MG63 (cell line): Measurements from ENCODE around the gene PEX16. TPM values are rescaled to one million over a fixed set of nuclear protein-coding genes. Genes with fewer than 3 reads are reported as not detected.
A peak's percentile ranks its signal among the peaks of the same experiment; 100 is the strongest.

Experiments used
- DNase-seq: peaks from one replicate; pipeline ENCODE4 v3.0.0-alpha.2; 2020
- H3K27me3 ChIP-seq: fragments of 250-450 bp; sonication (Bioruptor Pico); 2 replicates; pipeline ENCODE4 v1.5.1; 2020; ENCODE audit warnings: mild to moderate bottlenecking, moderate library complexity
- H3K36me3 ChIP-seq: fragments of 250-450 bp; sonication (Bioruptor Pico); 2 replicates; pipeline ENCODE4 v1.5.1; 2020; ENCODE audit warnings: mild to moderate bottlenecking, moderate library complexity
- H3K4me3 ChIP-seq: fragments of 250-450 bp; sonication (Bioruptor Pico); 2 replicates; pipeline ENCODE4 v1.5.1; 2020; ENCODE audit warnings: mild to moderate bottlenecking, moderate library complexity
- H3K9me3 ChIP-seq: fragments of 250-450 bp; sonication (Bioruptor Pico); 2 replicates; pipeline ENCODE4 v1.5.1; 2020; ENCODE audit warnings: mild to moderate bottlenecking, moderate library complexity
- total RNA-seq: library from RNA; depleted of rRNA; stranded (reverse); fragments of >200 nt; shearing (Covaris generic); gene quantifications from 2 replicates; pipeline ENCODE4 v1.2.3, GENCODE V29; 2014; ENCODE audit warnings: low replicate concordance

PEX16 gene
- total RNA-seq, 1 experiment from 2014 or later: 31.6 TPM

- H3K27me3 ChIP-seq: no peaks in the 10 kb centered on the region
- no peak overlapping the region for H3K4me3 ChIP-seq
- no peak for DNase-seq
- no peaks in the 10 kb centered on the region; the same call in 1 of the 2 replicates for H3K36me3 ChIP-seq
- no peaks in the 10 kb centered on the region for H3K9me3 ChIP-seq
Measured at GRCh38 chr11:45934580-45935318, 17.1 kb upstream of the PEX16 start.

DNA sequence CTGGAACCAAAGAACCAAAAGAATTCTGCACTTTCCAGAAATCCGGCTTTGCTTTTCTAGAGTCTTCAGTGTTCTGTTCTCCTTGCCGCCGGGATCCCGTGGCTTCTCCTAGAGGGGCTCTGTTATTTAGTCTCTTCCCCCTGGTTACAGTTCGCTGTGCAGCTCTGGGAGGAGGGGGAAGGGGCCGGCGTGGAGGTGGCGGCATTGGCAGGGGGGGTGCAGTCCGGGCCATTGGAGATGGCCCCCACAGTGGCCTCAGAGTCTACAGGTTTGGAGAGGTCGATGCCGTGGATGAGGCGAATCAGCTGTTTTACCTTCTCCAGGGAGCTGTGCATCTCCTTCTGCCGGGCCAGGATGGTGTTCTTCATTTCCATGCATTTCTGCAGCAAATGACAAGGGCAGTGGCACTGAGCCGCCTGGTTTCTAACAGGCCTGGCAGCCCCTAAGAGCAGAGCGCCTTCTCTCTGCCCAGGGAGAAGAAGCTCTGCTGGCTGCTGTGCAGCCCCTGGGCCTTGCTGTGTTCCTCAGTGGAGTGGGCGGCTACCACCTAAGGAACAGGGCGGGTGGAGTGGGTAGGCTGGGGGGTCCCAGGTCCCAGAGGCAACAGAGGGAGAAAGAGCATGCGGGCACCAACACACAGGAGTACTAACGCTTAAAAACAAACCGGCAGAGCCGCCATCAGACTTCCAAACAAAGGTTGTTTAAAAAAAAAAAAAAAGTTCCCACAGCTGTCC, 16.3 kb upstream of the PEX16 start:
- no peaks in the 10 kb centered on the region for H3K27me3 ChIP-seq
- H3K36me3 ChIP-seq: no peaks in the 10 kb centered on the region; the same call in 1 of the 2 replicates
- no peaks in the 10 kb centered on the region for H3K9me3 ChIP-seq
- no peak overlapping the region for H3K4me3 ChIP-seq
- no peak for DNase-seq

- Histone ChIP-seq H3K36me3 (no peaks in the 10 kb centered on the region; the same call in 1 of the 2 replicates), H3K9me3 (no peaks in the 10 kb centered on the region), H3K27me3 (no peaks in the 10 kb centered on the region), H3K4me3 (no peak overlapping the region)
- peak; percentile 42 for DNase-seq
Measured at GRCh38 chr11:45933131-45933831, 15.6 kb upstream of the PEX16 start.

- DNase-seq: no peak
- Histone ChIP-seq H3K9me3 (no peaks in the 10 kb centered on the region), H3K36me3 (no peaks in the 10 kb centered on the region), H3K4me3 (no peak overlapping the region), H3K27me3 (no peaks in the 10 kb centered on the region)
Measured at GRCh38 chr11:45932217-45932616, 14.5 kb upstream of the PEX16 start.

DNA sequence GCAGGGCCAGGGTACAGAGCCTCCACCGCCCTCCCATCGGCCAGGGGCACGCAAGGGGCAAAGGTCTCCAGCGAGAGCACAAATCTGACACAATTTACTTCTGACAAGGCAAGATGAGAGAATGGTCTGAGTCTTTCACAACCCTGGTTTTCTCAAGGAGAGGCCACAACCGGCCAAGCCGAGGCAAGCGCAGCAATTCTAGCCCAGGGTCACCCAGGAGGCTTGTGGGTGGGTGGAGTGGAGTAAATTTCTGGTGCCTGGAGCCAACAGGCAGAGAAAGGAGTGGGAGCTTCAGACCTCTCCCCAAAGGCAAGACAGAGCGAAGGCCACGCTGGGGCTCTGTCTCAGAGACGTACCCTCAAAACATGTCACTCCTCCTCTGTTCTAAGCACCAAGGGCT, 14.1 kb upstream of the PEX16 start:
- Histone ChIP-seq H3K36me3 (no peaks in the 10 kb centered on the region), H3K9me3 (no peaks in the 10 kb centered on the region), H3K27me3 (no peaks in the 10 kb centered on the region), H3K4me3 (no peak overlapping the region)
- DNase-seq: no peak

GRCh38 chr11:45930951-45931570, 13.4 kb upstream of the PEX16 start:
- Histone ChIP-seq H3K36me3 (no peaks in the 10 kb centered on the region), H3K27me3 (no peaks in the 10 kb centered on the region), H3K4me3 (no peak overlapping the region), H3K9me3 (no peaks in the 10 kb centered on the region)
- no peak for DNase-seq

- DNase-seq: no peak
- Histone ChIP-seq H3K4me3 (no peak overlapping the region), H3K27me3 (no peaks in the 10 kb centered on the region), H3K36me3 (no peaks in the 10 kb centered on the region), H3K9me3 (no peaks in the 10 kb centered on the region)
Measured at GRCh38 chr11:45930031-45930794, 12.5 kb upstream of the PEX16 start.

GRCh38 chr11:45929486-45930030, 11.9 kb upstream of the PEX16 start:
- Histone ChIP-seq H3K36me3 (no peaks in the 10 kb centered on the region), H3K9me3 (no peaks in the 10 kb centered on the region), H3K27me3 (no peaks in the 10 kb centered on the region), H3K4me3 (no peak overlapping the region)
- no peak for DNase-seq

DNA sequence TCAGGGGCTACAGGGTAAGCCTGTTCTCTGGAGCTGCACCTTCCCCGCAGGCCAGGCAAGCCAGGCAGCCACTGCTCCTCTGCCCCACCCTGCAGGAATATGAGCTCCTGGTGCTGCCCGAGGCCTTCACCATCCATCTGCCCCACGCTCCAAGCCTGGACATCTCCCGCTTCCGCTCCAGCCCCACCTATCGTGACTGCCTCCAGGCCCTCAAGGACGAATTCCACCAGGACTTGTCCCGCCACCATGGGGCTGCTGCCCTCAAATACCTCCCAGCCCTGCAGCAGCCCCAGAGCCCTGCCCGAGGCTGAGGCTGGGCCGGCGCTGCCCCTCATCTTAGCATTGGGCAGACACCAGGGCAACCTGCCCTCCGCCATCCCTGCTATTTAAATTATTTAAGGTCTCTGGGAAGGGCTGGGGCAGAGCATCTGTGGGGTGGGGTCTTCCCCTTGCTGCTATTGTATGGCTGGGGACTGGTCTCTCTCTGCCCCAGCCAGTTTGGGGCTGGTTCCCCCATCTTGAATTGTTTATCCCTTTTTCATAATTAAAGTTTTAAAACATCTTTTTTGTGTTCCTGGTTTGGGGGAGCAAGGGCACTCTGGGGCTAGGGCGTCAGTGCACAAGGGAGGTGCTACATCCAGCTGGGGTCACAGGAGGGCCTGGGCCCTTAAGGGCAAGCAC, 11.0 kb upstream of the PEX16 start:
- Histone ChIP-seq H3K27me3 (no peaks in the 10 kb centered on the region), H3K4me3 (no peak overlapping the region), H3K36me3 (no peaks in the 10 kb centered on the region), H3K9me3 (no peaks in the 10 kb centered on the region)
- no peak for DNase-seq

- no peak for DNase-seq
- no peaks in the 10 kb centered on the region for H3K36me3 ChIP-seq
- H3K9me3 ChIP-seq: no peaks in the 10 kb centered on the region
- H3K4me3 ChIP-seq: no peak overlapping the region
- 0 out of 2 replicates have a peak, but pooled peaks cover 3% of the 10 kb centered on the region for H3K27me3 ChIP-seq
Measured at GRCh38 chr11:45927684-45928413, 10.2 kb upstream of the PEX16 start.

DNA sequence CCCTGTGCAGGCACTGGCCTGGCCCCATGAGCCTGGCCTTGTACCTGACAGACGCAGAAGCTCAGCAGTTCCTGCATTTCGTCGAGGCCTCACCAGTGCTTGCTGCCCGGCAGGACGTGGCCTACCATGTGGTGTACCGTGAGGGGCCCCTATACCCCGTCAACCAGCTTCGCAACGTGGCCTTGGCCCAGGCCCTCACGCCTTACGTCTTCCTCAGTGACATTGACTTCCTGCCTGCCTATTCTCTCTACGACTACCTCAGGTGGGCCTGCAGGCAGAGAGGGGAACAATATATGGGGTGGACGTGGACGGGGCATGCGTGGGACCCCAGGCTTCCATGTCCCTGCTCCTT, 9.6 kb upstream of the PEX16 start:
- no peaks in the 10 kb centered on the region for H3K9me3 ChIP-seq
- H3K27me3 ChIP-seq: 0 out of 2 replicates have a peak, but pooled peaks cover 3% of the 10 kb centered on the region
- H3K4me3 ChIP-seq: no peak overlapping the region
- DNase-seq: no peak
- H3K36me3 ChIP-seq: no peaks in the 10 kb centered on the region

GRCh38 chr11:45926536-45927331, 9.1 kb upstream of the PEX16 start:
- no peaks in the 10 kb centered on the region for H3K36me3 ChIP-seq
- 0 out of 2 replicates have a peak, but pooled peaks cover 3% of the 10 kb centered on the region for H3K27me3 ChIP-seq
- no peaks in the 10 kb centered on the region for H3K9me3 ChIP-seq
- no peak for DNase-seq
- H3K4me3 ChIP-seq: no peak overlapping the region

- no peaks in the 10 kb centered on the region for H3K36me3 ChIP-seq
- no peaks in the 10 kb centered on the region for H3K9me3 ChIP-seq
- no peak overlapping the region for H3K4me3 ChIP-seq
- no peak for DNase-seq
- H3K27me3 ChIP-seq: 0 out of 2 replicates have a peak, but pooled peaks cover 3% of the 10 kb centered on the region
Measured at GRCh38 chr11:45926001-45926401, 8.3 kb upstream of the PEX16 start.

GRCh38 chr11:45925550-45925949, 7.9 kb upstream of the PEX16 start:
- H3K27me3 ChIP-seq: 0 out of 2 replicates have a peak, but pooled peaks cover 3% of the 10 kb centered on the region
- no peak overlapping the region for H3K4me3 ChIP-seq
- no peak for DNase-seq
- H3K9me3 ChIP-seq: no peaks in the 10 kb centered on the region
- no peaks in the 10 kb centered on the region for H3K36me3 ChIP-seq
